HG03565 (cell line): ENCODE results near the gene ANKRD12.

Experiments used
- ATAC-seq: cut with Tn5 transposase; IDR thresholded peaks from one replicate; pipeline ENCODE4 v1.9.1; 2021; ENCODE audit warnings: mild to moderate bottlenecking, moderate library complexity; ENCODE audit not compliant: unreplicated experiment

ANKRD12 gene

GRCh38 chr18:9285604-9286003 is 149.0 kb downstream of the ANKRD12 start:
- no peak for ATAC-seq

GRCh38 chr18:9287036-9287435 is 150.5 kb downstream of the ANKRD12 start:
- no peak for ATAC-seq

- no peak for ATAC-seq
Observed at GRCh38 chr18:9289698-9290097, 153.1 kb downstream of the ANKRD12 start.

- no peak for ATAC-seq
Observed at GRCh38 chr18:9290156-9290555, 153.6 kb downstream of the ANKRD12 start.

- ATAC-seq = no peak
Observed at GRCh38 chr18:9292047-9292446, 155.5 kb downstream of the ANKRD12 start.

GRCh38 chr18:9293948-9294347 is 157.4 kb downstream of the ANKRD12 start:
- no peak for ATAC-seq

- ATAC-seq = no peak
Observed at GRCh38 chr18:9296233-9297006, 159.8 kb downstream of the ANKRD12 start.

GRCh38 chr18:9297007-9297393 is 160.4 kb downstream of the ANKRD12 start:
- ATAC-seq = no peak

GRCh38 chr18:9304388-9305070 is 167.9 kb downstream of the ANKRD12 start:
- no peak for ATAC-seq

- no peak for ATAC-seq
Observed at GRCh38 chr18:9319333-9319732, 182.8 kb downstream of the ANKRD12 start.

- ATAC-seq = no peak
Observed at GRCh38 chr18:9321017-9321452, 184.5 kb downstream of the ANKRD12 start.

- ATAC-seq = no peak
Observed at GRCh38 chr18:9321736-9322135, 185.2 kb downstream of the ANKRD12 start.

GRCh38 chr18:9322744-9323143 is 186.2 kb downstream of the ANKRD12 start:
- no peak for ATAC-seq

- no peak for ATAC-seq
Observed at GRCh38 chr18:9323750-9324445, 187.3 kb downstream of the ANKRD12 start.

GRCh38 chr18:9325716-9326115 is 189.1 kb downstream of the ANKRD12 start:
- no peak for ATAC-seq

- ATAC-seq = no peak
Observed at GRCh38 chr18:9328776-9329175, 192.2 kb downstream of the ANKRD12 start.

GRCh38 chr18:9329471-9329870 is 192.9 kb downstream of the ANKRD12 start:
- no peak for ATAC-seq

- ATAC-seq = no peak
Observed at GRCh38 chr18:9330419-9330818, 193.8 kb downstream of the ANKRD12 start.

- ATAC-seq = peak; percentile 26
Observed at GRCh38 chr18:9333441-9334328, 197.1 kb downstream of the ANKRD12 start.

- peak; percentile 57 for ATAC-seq
Observed at GRCh38 chr18:9334329-9334972, 197.9 kb downstream of the ANKRD12 start, which contains the start of gene TWSG1. TSS of gene TWSG1 (plus strand) at chr18:9334773. CDS start at chr18:9337230, 2,457 bp downstream.
